Activated CD4-positive, alpha-beta T cell treated with anti-CD3 and anti-CD28 coated beads for 1 hour (primary cell): ENCODE measurements around the gene XCR1.

ENCODE experiments used
- DNase-seq: peaks from one replicate; pipeline ENCODE4 v3.0.0-alpha.2; 2020

XCR1 gene

DNA sequence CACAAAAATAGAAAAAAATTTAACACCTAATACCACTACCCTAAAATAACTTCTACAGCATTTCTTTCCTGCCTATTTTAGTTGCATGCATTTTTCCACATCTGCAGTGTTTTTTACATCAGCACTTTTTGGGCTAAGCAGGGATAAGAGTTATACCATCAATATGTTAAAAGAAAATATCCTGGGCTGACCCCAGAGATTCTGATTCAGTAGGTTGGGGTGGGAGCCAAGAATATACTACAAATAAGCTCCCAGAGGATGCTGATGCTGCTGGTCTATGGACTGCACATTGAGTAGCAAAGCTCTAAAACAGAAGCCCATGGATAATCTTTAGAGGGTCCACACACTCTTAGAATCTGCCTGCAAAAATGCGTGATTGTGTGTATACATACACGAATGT, 46.5 kb downstream of the XCR1 start:
- no peak for DNase-seq

DNA sequence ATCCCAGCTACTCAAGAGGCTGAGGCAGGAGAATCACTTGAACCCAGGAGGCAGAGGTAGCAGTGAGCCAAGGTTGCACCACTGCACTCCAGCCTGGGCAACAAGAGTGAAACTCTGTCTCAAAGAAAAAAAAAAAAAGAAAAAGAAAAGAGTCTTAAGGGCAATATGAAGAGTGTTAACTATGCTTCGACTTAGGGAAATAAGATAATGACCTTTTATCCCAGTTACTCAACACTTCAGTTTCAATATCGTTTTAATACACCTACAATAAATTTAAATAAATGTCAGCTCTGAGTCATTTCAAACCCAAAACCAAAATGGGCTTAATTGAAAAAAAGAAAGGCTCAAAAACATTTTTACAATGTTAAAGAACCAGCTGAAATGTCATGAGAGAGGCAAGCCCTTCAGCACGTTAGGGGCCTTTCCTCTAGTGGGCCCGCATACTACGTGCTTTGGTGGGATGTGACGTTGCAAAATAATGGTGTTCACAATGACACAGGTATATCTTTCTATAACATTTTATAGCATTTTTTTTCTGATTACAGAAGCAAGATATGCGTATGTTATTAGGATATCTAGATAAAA, 47.0 kb downstream of the XCR1 start:
- no peak for DNase-seq

DNA sequence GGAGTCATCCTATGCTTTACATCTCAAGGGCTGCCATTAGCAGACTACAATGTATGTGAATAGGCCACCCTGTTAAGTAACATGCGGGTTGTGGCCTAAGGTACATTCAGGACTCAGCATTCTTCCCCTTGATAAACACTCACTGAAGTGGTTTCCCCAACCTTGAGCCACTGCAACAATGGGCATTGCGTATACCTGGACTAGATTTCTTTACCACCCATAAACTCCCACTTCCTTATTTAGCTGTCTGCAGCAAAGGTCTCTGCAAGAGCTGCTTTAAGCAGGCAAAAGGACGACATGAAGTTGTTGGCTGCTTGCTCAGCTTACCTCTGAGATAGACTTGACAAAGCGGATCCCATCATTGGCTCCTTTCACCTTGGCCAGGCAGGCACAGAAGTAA, 47.9 kb downstream of the XCR1 start:
- no peak for DNase-seq

DNA sequence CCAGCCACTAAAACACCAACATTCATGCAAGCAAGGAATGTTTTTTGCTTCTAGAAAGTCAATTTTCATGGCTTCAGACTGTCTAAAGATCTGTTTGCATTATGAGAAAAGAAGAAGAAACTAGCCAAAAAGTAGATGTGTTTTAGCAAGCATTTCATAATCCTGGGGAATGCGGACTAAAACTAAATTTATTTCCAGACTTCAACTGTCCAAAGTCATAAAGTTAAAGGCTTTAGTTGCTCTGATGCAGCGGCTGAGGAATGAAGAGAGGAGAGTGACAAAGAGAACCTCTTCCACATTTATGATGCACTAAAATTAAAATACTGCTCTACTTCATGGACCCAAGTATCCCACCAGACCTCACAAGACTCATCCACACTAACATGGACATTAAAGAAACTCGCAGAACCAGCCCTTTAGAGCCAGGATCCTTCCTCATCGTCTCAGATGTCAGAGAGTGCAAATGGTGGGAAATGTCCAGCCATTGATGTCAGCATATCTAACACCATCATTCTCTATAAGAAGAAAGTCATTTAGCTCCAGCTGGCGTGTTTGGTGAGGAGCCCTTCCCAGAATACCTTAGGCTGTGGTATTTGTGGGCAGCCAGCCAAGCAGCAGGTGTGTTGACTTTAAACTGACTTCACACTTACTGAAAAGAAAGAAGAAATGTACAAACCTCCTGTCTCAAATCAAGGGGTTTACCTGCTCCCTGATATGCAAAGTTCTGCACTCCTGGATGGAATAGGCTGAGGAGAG, 49.1 kb downstream of the XCR1 start:
- no peak for DNase-seq

DNA sequence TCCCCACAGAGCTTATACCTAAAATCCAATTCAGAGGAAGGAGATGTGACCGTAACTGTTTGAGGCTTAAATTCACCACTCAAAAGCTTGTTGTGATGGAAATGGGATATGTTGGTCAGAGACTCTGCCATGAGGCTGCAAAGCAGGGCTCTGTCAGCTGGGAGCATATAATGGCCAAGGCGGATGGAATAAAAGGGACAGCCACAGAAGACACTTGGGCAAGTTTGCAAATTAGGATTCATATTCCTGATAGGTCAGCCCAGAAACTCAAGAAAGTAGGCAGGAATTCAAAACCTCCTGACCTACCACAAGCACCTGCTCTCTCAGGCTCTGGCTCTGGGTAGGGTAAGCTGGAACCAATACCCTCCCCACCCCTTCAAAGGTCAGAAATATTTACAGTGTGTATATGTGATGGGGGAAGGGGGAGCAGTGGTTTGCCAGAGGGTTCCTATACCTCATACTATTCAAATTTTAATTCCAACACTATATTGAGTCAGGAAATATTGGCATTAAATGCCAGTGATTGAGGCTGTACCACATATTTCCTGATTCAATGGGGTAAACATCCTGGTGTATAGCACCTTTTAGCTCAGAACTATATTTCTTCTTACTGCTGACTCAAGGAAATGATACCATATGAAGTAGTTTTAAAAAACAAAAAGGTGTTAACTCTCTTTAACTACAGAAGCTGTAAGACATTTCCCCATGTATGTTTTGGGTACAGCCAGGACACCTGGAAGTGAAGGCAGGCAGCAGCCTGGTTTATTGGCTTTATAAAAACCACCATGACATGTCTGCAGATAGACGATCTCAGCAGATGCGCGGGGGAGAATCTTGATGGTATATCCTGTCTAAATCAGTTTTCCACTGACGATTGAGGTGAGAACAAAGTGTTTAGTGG, 50.8 kb downstream of the XCR1 start:
- DNase-seq = peak; percentile 14

DNA sequence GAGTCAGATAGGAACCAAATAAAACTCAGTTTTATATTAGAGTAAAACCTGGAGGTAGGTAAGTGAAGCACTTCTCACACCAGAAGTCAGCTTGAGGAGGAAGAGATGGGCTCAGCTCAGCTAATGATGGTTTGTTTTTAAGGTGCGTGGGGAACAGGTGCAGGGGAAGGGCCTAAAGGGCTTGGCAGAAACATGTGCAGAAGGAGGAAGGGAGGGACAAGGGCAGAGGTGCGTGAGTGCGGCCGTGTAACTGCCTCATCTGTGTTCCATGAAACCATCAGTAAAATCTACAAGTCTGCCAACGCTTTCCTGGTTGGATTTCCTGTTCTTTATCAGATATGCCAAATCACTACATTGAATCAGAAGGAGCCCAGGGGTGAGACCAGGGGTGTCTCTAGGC, 51.6 kb downstream of the XCR1 start:
- DNase-seq = no peak

DNA sequence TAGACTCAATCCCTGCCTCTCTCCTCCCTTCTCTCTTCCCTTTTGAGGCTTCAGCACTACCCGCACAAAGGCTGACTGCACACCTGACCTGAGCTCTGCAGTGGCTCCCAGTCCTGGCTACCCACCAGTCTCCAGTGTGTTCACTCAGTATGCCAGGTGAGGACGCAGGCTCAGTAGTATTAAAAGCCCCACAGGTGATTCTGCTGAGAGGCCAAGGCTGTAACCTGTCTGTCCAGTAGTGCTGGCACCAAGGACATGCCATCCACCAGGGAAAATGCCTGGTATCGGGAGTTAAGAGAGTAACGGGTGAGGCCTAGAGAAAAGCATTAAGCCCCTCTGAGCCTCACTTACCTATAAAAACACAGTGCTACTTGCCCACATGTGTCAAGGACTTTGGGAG, 52.6 kb downstream of the XCR1 start:
- DNase-seq = no peak

DNA sequence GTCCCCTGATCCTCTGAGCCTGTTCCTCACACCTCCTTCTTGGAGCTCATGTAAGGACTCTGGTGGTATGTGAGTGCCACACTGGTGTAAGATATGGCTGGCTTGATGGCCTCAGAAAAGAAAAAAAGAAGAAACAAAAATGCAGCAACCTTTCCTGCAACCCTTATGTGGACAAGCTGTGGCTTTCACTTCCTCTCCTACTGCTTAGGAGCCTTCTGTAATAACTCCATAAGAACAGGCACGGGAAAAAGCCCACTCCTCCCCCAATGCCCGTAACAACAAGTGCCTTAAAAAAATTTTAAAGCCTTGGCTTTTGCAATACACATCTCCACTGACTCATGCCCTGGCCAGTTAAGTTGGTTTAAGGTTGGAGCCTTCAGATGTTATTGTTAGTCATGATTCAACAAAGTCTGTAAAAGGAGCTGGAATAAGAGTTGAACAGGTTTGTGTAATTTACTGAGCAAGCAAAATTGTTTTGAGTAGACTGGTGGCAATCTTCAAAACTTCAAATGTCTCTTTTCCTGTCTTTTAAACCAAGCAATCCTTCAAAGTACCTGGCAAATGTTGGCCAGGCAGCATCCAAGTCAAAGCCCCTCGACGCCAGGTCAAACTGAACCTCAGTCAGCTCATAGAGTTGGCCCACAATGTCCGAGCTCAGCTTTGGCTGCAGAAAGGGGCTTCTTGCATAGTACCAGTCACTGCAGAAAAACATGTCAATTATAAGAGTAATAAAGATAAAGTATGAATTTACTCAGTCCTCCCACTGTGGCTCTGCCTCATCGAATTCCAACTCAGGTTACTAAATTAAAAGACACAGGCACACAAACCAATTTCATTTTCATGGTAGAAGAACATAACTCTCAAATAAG, 54.5 kb downstream of the XCR1 start:
- DNase-seq = no peak

DNA sequence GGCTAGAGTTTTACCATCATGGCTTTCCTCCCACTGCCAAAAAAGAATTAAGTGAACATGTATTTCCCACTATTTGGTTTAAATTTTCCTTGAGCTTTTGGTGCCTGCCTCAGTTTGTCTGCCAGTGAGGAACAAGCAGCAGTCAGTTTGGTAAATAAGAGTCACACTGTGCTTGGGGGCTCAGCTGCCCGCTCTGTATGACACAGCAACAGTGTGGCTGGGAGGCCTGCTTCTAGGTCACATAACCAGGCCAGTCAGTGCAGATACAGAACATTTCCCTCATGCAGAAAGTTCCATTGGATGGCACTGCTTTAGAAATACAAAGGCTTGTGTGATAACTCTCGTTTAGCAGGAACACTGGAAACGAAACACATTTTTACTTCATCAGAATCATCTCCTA, 57.3 kb downstream of the XCR1 start:
- no peak for DNase-seq

DNA sequence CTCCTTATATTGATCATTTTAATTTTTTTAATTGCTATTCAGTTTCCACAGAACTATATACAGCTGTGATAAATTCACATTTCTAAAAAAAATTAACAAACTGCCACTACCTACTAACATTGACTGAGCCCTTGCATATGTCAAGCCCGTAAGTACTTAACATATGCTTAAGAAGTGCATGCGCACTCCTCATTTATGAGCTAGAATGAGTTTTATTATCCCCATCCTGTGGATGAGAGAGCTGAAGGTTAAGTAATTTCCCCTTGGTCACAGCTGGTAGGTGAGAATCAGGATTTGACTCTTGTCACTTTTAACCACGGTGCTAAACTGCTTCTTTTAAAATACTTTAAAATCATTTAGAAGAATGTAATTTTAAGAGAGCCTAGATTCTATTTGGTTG, 58.2 kb downstream of the XCR1 start:
- DNase-seq = no peak

DNA sequence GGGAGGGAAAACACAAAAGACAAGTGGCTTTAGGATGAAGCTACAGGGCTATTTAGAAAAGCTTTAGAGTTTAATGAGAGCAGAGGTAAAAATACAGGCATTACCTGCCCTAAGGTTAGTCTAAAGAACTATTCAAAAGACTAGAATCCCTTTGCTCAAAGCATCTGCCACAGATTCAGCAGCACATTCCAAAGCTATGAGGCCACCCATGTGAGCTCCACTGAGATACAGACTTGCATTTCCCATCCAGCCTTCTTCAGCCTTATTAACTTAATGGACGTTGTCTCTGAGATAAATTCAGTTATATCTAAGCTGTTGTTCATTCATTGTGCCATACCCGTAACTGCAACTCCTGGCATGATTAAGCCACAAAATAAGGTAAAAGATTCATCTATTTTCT, 58.6 kb downstream of the XCR1 start:
- DNase-seq = no peak

DNA sequence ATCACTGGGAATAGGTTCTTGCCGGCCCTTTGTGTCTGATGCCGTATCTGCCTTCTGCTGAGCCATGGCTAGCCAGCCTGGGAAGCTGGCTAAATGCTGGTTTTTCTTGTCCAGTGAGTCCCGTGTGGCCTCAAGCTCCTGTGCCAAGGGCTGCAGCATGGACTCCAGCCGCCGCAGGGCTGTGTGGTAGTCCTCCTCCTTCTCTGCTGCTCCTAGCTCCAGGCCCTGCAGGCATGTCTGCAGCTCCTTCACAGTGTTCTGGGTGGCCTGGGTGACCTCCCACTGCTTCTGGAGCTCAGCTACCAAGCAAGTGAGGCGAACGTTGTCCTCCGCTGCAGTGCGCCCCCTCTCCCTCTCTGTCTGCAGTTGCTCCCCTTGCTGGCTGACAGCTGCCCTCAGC, 59.1 kb downstream of the XCR1 start:
- DNase-seq = no peak

DNA sequence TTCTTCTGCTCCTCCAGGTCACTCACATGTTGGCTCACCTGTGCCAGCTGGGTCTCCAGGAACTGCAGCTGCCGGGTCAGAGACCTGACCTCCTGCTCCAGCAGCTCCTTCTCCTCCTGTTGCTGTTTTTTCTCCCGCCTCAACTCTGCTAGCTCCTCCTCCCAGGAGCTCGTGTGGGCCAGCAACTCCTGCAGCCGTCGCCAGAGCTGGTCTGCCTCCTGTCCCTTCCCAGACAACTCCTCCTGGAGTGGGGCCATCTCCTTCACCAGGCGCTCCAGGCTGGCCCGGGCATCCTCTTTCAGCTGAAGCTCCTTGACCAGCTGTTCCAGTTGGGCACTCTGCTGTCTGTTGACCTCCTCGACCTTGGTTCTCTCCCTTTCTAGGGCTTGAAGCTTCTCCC, 59.6 kb downstream of the XCR1 start:
- DNase-seq = no peak
